ENCODE measurements around the gene DOCK4.
"Not testable (repeated sequence)": the region's sequence is repeated elsewhere in the genome, so short reads cannot be mapped to it uniquely, and the experiment has no call there.

The DOCK4 gene

GRCh38 chr7:112130729-112131410 lies 75.3 kb downstream of the DOCK4 start:
- ChIA-PET CTCF (no interaction called here), POLR2A (no interaction called here)
- no peak for DNase-seq (ENCODE audit: extremely low spot score)
- TF ChIP-seq, protein P1, sequence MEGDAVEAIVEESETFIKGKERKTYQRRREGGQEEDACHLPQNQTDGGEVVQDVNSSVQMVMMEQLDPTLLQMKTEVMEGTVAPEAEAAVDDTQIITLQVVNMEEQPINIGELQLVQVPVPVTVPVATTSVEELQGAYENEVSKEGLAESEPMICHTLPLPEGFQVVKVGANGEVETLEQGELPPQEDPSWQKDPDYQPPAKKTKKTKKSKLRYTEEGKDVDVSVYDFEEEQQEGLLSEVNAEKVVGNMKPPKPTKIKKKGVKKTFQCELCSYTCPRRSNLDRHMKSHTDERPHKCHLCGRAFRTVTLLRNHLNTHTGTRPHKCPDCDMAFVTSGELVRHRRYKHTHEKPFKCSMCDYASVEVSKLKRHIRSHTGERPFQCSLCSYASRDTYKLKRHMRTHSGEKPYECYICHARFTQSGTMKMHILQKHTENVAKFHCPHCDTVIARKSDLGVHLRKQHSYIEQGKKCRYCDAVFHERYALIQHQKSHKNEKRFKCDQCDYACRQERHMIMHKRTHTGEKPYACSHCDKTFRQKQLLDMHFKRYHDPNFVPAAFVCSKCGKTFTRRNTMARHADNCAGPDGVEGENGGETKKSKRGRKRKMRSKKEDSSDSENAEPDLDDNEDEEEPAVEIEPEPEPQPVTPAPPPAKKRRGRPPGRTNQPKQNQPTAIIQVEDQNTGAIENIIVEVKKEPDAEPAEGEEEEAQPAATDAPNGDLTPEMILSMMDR (IDR thresholded peaks at IDR 0.05; ENCODE audit: control extremely low read depth, extremely low read depth, low read depth, missing control alignments) = no peak

GRCh38 chr7:112129655-112130323 lies 76.4 kb downstream of the DOCK4 start:
- CTCF ChIA-PET = interaction anchor here (0.6 kb wide), 1 partner anchor 22 kb away, joined by 3 read pairs; no protein-coding TSS in a partner anchor
- POLR2A ChIA-PET = no interaction called here
- TF ChIP-seq, protein P1 (IDR thresholded peaks at IDR 0.05; ENCODE audit: control extremely low read depth, extremely low read depth, low read depth, missing control alignments) = no peak
- DNase-seq (ENCODE audit: extremely low spot score) = no peak

- DNase-seq (ENCODE audit: extremely low spot score); POLR2A ChIA-PET: not testable (repeated sequence)
Measured at GRCh38 chr7:112128461-112129425, 77.5 kb downstream of the DOCK4 start.

DNA sequence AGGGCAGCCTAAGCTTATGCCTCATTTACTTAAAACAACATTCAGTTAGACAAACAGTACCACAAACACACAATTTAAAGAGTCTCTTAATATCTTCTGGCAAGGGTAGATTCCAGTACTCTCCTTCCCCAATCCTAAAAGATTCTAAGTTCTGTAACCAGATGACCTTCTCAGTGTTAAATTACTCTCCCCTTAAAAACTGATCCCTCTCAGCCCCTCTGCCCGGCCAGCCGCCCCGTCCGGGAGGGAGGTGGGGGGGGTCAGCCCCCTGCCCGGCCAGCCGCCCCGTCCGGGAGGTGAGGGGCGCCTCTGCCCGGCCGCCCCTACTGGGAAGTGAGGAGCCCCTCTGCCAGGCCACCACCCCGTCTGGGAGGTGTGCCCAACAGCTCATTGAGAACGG lies 78.2 kb downstream of the DOCK4 start:
- POLR2A ChIA-PET; DNase-seq (ENCODE audit: extremely low spot score); CTCF ChIA-PET: not testable (repeated sequence)

More at GRCh38 chr7:112128461-112129425, 77.5 kb downstream of the DOCK4 start:
- CTCF ChIA-PET = not testable (repeated sequence)

- DNase-seq (ENCODE audit: extremely low spot score) = no peak
- TF ChIP-seq, protein P1 (IDR thresholded peaks at IDR 0.05; ENCODE audit: control extremely low read depth, extremely low read depth, low read depth, missing control alignments) = no peak
- ChIA-PET CTCF (interaction anchor here (0.7 to 1.4 kb wide), 3 partner anchors 10 to 25 kb away, joined by 3 to 5 read pairs (median 4); no protein-coding TSS in a partner anchor), POLR2A (no interaction called here)
Measured at GRCh38 chr7:112125250-112125649, 80.9 kb downstream of the DOCK4 start.

DNA sequence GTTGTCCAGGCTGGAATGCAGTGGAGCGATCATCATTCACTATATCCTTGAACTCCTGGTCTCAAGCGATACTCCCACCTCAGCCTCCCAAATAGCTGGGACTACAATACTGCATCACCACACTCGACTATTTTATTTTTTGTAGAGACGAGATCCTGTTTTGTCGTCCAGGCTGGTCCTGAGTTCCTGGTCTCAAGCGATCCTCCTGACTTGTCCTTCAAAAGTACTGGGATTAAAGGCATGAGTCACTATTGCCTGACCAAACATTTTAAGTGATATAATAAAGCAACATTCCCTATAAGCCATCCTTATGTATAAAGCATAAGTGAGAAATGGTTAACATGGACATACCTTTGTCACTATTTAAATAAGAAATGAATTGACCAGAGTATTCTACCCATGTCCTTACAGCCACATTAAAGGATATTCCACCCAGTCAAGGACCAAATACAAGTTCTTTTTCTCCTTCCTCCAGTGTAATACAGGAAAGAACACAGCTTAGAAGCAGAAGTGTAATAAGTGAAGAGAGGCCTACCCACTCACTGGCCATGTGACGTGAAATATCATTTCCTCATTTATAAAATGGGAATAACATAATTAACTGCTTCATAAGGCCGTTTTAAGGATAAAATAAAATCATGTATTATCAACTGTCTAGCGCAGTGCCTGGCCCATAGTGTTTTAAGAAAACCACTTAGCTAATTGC lies 82.0 kb downstream of the DOCK4 start:
- DNase-seq (ENCODE audit: extremely low spot score) = no peak
- ChIA-PET POLR2A (no interaction called here), CTCF (interaction anchor here (0.7 kb wide), 1 partner anchor 13 kb away, joined by 3 read pairs; no protein-coding TSS in a partner anchor)
- TF ChIP-seq, protein P1 (IDR thresholded peaks at IDR 0.05; ENCODE audit: control extremely low read depth, extremely low read depth, low read depth, missing control alignments) = no peak

GRCh38 chr7:112122798-112123197 lies 83.4 kb downstream of the DOCK4 start:
- TF ChIP-seq, protein P1 (IDR thresholded peaks at IDR 0.05; ENCODE audit: control extremely low read depth, extremely low read depth, low read depth, missing control alignments) = no peak
- POLR2A ChIA-PET = no interaction called here
- DNase-seq (ENCODE audit: extremely low spot score) = no peak
- CTCF ChIA-PET = interaction anchor here (1.0 kb wide), 1 partner anchor 268 kb away, joined by 3 read pairs; no protein-coding TSS in a partner anchor

Data from GM10248 (cell line).